ENCODE results near the gene ATP6V1B1.

DNA sequence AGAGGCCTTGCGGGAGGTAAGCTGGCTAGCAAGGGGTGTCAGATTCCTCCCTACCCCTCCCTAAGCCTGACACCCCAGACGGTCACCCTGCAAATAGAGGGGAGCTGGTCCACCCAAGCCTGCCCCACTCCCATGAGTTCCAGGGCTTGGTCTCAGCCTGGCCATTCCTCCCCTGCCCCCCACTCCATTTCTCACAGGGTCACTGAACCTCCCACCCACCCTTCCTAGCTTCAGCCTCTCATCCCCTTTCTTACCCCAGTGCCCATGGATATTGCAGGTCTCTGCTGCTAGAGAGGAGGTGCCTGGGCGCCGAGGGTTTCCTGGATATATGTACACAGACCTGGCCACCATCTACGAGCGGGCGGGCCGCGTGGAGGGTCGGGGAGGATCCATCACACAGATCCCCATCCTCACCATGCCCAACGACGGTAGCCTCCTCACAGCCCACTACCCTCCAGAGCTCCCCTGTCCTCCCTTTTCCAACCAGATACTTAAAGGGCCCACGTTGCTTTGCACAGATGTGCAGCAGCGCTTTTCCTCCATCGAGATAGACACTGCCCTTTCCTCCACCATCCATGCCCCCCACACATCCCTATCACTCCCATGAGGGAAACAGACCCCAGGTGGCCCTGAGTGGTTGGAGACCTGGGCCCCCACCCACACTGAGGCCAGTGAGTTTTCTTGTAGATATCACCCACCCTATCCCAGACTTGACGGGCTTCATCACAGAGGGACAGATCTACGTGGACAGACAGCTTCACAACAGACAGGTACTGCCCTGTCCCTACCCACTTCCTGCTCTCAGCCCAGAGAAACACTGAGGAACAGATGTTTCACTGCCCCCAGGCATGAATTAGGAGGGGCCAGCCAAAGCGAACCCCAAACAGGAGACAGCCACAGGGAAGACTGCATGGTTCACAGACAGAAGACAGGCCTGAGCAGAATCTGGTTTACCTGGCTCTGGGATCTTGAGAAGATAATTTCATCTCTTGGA is 27.5 kb downstream of the ATP6V1B1 start:
- TF ChIP-seq EP300 (IDR thresholded peaks at IDR 0.05; ENCODE audit: borderline replicate concordance in 1 of 2, control insufficient read depth in 1 of 2, low read depth in 2 of 2, low read length in 2 of 2) (no peak), BACH1 (IDR thresholded peaks at IDR 0.05; ENCODE audit: borderline replicate concordance) (no peak), CTCF (IDR thresholded peaks at IDR 0.05 in 2 of 3, conservative IDR thresholded peaks at IDR 0.05 in 1 of 3; ENCODE audit: control insufficient read depth in 2 of 3, extremely low read depth in 1 of 3, insufficient read depth in 1 of 3, low read depth in 3 of 3, low read length in 3 of 3) (no peak), EZH2 (IDR thresholded peaks at IDR 0.05; ENCODE audit: borderline replicate concordance, control insufficient read depth, low read depth, low read length) (no peak), MEF2B (IDR thresholded peaks at IDR 0.05; ENCODE audit: partially characterized antibody, poor library complexity, severe bottlenecking) (no peak), RAD21 (IDR thresholded peaks at IDR 0.05; ENCODE audit: insufficient read depth, low read depth, low read length) (no peak), DPF2 (IDR thresholded peaks at IDR 0.05) (no peak), TCF12 (IDR thresholded peaks at IDR 0.05; ENCODE audit: low read depth, low read length) (no peak), POLR2A (IDR thresholded peaks at IDR 0.05; ENCODE audit: low read depth, low read length) (no peak), MTA2 (IDR thresholded peaks at IDR 0.05; ENCODE audit: low read depth) (no peak), HDAC2 (IDR thresholded peaks at IDR 0.05) (no peak), E2F4 (IDR thresholded peaks at IDR 0.05; ENCODE audit: low read depth, low read length) (no peak), USF1 (IDR thresholded peaks at IDR 0.05; ENCODE audit: borderline replicate concordance, extremely low read length, insufficient read depth, low read depth, low read length) (no peak), FOXM1 (IDR thresholded peaks at IDR 0.05; ENCODE audit: low read depth, low read length) (no peak)

Data from GM12878 (cell line).